DND-41 (cell line): ENCODE data around the gene KIF20A.

ENCODE experiments used
- CTCF ChIP-seq: IDR thresholded peaks from 2 replicates; pipeline ENCODE4 v1.5.1; 2012; ENCODE audit warnings: borderline replicate concordance, low read length, moderate library complexity, mild to moderate bottlenecking; ENCODE audit not compliant: poor library complexity, severe bottlenecking; ENCODE audit errors: extremely low read depth
- EZH2 ChIP-seq: IDR thresholded peaks from 3 replicates; pipeline ENCODE4 v1.6.1; 2012; ENCODE audit warnings: borderline replicate concordance, low read depth, mild to moderate bottlenecking, moderate library complexity, low read length, inconsistent platforms; ENCODE audit not compliant: severe bottlenecking

- no peak for TF ChIP-seq EZH2
- TF ChIP-seq CTCF: no peak
Measured at GRCh38 chr5:138163721-138164120, 15.2 kb upstream of the KIF20A start.
